NB4 (cell line): ENCODE measurements around the gene APIP.

Experiments used
- CTCF ChIP-seq: IDR thresholded peaks from one replicate; pipeline ENCODE4 v1.5.1; 2012; ENCODE audit warnings: low read depth, low read length
- MAX ChIP-seq: IDR thresholded peaks from 2 replicates; pipeline ENCODE4 v1.6.1; 2011; ENCODE audit warnings: low read depth, low read length

- TF ChIP-seq MAX (no peak), CTCF (no peak)
Observed at GRCh38 chr11:34843271-34843670, 72.9 kb downstream of the APIP start.
